Mucosa of rectum (tissue), 2 donors: Measurements from ENCODE around the gene KLHL40.

Experiments
- H3K27ac ChIP-seq, 2 donors: one replicate each; pipeline ENCODE4 v1.7.0; 2013; ENCODE audit warnings: inconsistent platforms in 2 of 2, low read depth in 2 of 2, low read length in 2 of 2
- H3K27me3 ChIP-seq, 2 donors: one replicate each; pipeline ENCODE4 v1.7.0; 2013; ENCODE audit warnings: low read length in 2 of 2; ENCODE audit not compliant: control insufficient read depth in 2 of 2, insufficient read depth in 2 of 2
- H3K36me3 ChIP-seq, 2 donors: one replicate each; pipeline ENCODE4 v1.7.0; 2013; ENCODE audit warnings: low read length in 2 of 2; ENCODE audit not compliant: control insufficient read depth in 2 of 2, insufficient read depth in 2 of 2
- H3K4me1 ChIP-seq, 2 donors: one replicate each; pipeline ENCODE4 v1.7.0; 2013; ENCODE audit warnings: low read length in 2 of 2, mild to moderate bottlenecking in 1 of 2; ENCODE audit not compliant: control insufficient read depth in 2 of 2, insufficient read depth in 2 of 2
- H3K4me3 ChIP-seq, 2 donors: one replicate each; pipeline ENCODE4 v1.7.0; 2013; ENCODE audit warnings: low read length in 2 of 2
- H3K9ac ChIP-seq, 2 donors: one replicate each; pipeline ENCODE4 v1.7.0; 2013; ENCODE audit warnings: low read length in 2 of 2, low read depth in 1 of 2, mild to moderate bottlenecking in 1 of 2
- H3K9me3 ChIP-seq, 2 donors: one replicate each; pipeline ENCODE4 v1.7.0; 2013; ENCODE audit warnings: low read length in 2 of 2; ENCODE audit not compliant: control insufficient read depth in 2 of 2
- donor health status: healthy.
- donor health status: Normal muscosa, but diverticular disease.

KLHL40 gene

DNA sequence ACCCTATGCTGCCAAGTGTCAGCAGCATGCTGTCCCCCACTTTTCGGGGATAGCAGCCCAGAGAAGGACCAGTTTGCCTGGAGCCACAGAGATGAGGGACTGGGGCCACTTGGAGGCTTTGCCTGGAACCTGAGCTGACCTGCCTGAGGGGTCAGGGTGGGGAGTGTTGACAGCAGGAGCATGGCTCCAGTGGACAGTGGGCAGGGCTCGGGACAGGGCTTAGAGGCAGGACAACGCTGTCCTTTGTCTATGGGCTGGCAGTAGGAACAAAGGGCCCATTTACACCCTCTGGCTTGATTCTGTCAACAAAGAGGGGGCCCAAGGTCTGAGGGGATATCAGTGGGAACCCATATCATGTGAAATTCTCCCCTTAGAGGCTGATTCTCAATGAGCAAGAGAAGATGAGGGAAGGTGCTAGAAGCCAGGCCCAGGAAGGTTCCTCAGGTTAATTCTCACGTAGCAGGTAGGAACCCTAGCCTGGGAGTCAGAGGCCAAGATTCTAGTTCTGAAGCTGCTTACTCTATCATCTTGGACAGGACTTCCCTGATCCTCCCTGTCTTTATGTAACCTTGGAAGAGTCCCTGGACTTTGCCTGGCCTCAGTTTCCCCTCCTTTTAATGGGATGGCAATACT, 47.0 kb downstream of the KLHL40 start:
- Histone ChIP-seq H3K9me3 (no peaks in the 10 kb centered on the region), H3K36me3 (no peaks in the 10 kb centered on the region), H3K9ac (no peak overlapping the region), H3K27me3 (no peaks in the 10 kb centered on the region), H3K4me1 (no peaks in the 10 kb centered on the region), H3K27ac (no peak overlapping the region), H3K4me3 (no peak overlapping the region)

DNA sequence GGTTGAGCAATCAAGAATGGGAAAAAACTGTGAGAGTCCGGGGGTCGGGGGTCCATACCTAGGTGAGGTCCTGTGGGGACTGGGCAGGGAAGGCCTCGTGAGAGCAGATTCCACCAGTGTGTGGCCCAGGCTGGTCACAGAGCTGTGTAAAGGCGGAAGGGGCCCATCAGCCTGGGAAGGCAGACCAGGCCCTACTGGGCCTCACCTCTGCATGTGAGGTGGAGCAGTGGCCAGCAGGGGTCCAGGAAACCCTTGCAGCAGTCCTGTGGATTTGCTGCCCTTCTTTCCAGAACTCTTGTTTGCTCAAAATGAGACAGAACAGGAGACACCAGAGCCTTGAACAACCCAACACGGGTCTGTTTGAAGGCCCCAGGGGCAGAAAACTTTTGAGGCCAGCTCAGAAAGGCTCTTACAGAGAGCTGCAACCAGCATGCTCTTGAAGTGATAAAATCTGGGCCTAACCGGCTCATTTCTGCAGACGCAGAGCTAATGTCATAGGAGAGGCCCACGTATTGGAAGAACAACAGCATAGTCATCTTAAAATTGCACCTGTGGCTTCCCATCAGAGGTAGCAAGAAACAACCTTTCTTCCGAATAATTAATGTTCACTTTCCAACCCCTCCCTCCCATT, 47.6 kb downstream of the KLHL40 start:
- no peaks in the 10 kb centered on the region for H3K4me1 ChIP-seq
- H3K36me3 ChIP-seq = no peaks in the 10 kb centered on the region
- H3K27ac ChIP-seq = no peak overlapping the region
- no peaks in the 10 kb centered on the region for H3K9me3 ChIP-seq
- H3K4me3 ChIP-seq = no peak overlapping the region
- H3K27me3 ChIP-seq = no peaks in the 10 kb centered on the region
- H3K9ac ChIP-seq = no peak overlapping the region

DNA sequence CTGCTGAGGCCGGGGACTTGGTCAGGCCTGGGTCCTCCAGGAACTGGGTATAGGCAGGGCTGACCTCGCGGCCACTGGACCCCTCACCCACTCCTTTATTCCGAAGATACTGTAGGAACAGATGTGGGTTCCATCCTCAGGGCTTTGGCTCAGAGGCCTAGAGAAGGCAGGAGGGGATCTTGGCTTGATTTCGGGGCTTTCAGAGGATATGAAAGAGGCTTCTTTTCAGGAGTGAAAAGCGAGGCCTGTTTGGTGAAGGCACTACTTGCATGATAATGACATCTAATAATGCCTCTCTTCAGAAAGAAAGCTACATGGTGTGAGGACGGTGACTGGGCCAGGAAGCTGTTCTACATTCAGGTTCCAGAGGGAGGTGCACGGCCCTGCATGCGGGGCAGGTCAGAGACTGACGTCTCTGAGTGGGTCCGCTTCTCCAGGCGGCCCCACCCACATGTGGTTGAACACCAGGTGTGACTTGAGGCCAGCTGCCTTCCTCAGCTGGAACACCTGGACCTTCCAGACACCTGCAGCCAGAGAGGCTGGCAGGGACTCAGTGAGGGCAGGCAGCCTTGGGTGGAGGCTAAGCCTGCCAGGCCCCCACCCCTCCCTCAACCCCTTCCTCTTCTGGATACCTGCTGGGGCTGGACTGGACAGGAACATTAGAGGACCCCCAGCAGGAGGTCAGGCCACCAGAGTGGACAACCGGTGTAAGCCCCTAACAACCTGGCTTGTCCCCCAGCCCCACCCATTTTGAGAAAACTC, 48.3 kb downstream of the KLHL40 start:
- H3K9me3 ChIP-seq = no peaks in the 10 kb centered on the region
- no peaks in the 10 kb centered on the region for H3K36me3 ChIP-seq
- no peaks in the 10 kb centered on the region for H3K4me1 ChIP-seq
- H3K9ac ChIP-seq = no peak overlapping the region
- no peak overlapping the region for H3K27ac ChIP-seq
- no peaks in the 10 kb centered on the region for H3K27me3 ChIP-seq
- no peak overlapping the region for H3K4me3 ChIP-seq

DNA sequence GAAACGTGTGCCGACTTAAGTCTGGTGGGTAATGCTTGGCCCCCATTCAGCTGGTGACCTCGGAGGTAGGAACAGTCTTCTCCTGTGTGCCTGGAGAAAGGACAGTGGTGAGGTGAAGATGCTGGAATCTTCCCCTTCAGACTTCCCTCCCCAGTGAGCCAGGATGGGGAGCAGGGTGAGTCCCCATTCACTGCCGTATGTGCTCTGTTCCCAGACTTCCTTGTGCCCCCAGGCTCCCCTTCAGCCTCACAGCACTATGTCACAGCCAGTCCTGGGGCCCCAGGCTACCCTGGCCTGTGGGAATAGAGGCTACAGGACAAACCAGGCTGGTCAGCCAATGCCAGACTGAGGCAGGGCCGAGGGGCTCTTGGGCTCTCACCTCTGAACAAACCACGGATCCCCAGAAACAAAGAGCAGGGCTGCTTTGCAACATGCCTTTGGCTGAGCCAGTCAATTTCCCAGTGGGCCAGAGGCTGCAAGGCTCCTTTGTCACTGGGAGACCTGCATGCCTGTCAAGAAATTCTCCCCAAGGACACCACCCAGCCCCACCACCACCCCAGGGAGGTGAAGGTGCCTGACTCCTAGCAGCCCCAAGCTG, 49.0 kb downstream of the KLHL40 start:
- Histone ChIP-seq H3K27ac (no peak overlapping the region), H3K4me1 (no peaks in the 10 kb centered on the region), H3K9me3 (no peaks in the 10 kb centered on the region), H3K9ac (no peak overlapping the region), H3K27me3 (no peaks in the 10 kb centered on the region), H3K4me3 (no peak overlapping the region), H3K36me3 (no peaks in the 10 kb centered on the region)

DNA sequence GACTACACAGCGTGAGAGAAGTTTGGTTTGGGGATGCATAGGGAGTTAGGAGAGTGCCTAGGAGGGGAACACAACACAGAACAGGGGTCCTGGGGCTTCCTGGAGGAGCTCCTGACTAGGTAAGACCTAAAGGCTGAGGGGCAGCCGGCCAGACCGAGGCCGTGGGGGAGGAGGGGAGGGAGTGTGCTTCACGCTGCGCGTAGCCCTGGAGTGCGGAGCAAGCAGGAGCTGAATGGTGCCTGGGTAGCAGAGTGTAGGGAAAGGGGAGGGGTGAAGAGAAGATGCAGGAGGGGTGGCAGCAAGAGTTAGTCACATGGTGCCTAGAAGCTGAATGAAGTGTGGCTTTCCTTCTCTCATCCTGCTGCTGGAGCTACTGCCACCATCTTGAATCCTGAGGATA, 49.7 kb downstream of the KLHL40 start:
- Histone ChIP-seq H3K27ac (no peak overlapping the region), H3K4me3 (no peak overlapping the region), H3K9me3 (no peaks in the 10 kb centered on the region), H3K27me3 (no peaks in the 10 kb centered on the region), H3K4me1 (no peaks in the 10 kb centered on the region), H3K36me3 (no peaks in the 10 kb centered on the region), H3K9ac (no peak overlapping the region)

GRCh38 chr3:42735615-42736014, 50.3 kb downstream of the KLHL40 start:
- H3K4me1 ChIP-seq = no peaks in the 10 kb centered on the region
- no peak overlapping the region for H3K27ac ChIP-seq
- H3K9ac ChIP-seq = no peak overlapping the region
- no peak overlapping the region for H3K4me3 ChIP-seq
- no peaks in the 10 kb centered on the region for H3K27me3 ChIP-seq
- H3K36me3 ChIP-seq = no peaks in the 10 kb centered on the region
- no peaks in the 10 kb centered on the region for H3K9me3 ChIP-seq

GRCh38 chr3:42736081-42736480, 50.7 kb downstream of the KLHL40 start:
- Histone ChIP-seq H3K27me3 (no peaks in the 10 kb centered on the region), H3K4me1 (no peaks in the 10 kb centered on the region), H3K27ac (no peak overlapping the region), H3K4me3 (no peak overlapping the region), H3K9ac (no peak overlapping the region), H3K9me3 (no peaks in the 10 kb centered on the region), H3K36me3 (no peaks in the 10 kb centered on the region)

- no peaks in the 10 kb centered on the region for H3K36me3 ChIP-seq
- no peaks in the 10 kb centered on the region for H3K27me3 ChIP-seq
- no peak overlapping the region for H3K27ac ChIP-seq
- no peak overlapping the region for H3K9ac ChIP-seq
- H3K9me3 ChIP-seq = no peaks in the 10 kb centered on the region
- H3K4me1 ChIP-seq = no peaks in the 10 kb centered on the region
- H3K4me3 ChIP-seq = no peak overlapping the region
These were observed 51.2 kb downstream of the KLHL40 start for GRCh38 chr3:42736531-42736930.

GRCh38 chr3:42739401-42740158, 54.2 kb downstream of the KLHL40 start:
- Histone ChIP-seq H3K27me3 (no peaks in the 10 kb centered on the region), H3K9me3 (no peaks in the 10 kb centered on the region), H3K4me1 (no peaks in the 10 kb centered on the region), H3K36me3 (no peaks in the 10 kb centered on the region), H3K9ac (no peak overlapping the region), H3K4me3 (no peak overlapping the region), H3K27ac (no peak overlapping the region)
